ENCODE measurements around the gene UNC13B. TPM values are rescaled to one million over a fixed set of nuclear protein-coding genes. Genes with fewer than 3 reads are reported as not detected.

UNC13B gene
- total RNA-seq, 1 donor from 2014 or later: 30.5 TPM

GRCh38 chr9:35414889-35415288 is 253.1 kb downstream of the UNC13B start:
- Mint-ChIP-seq H3K4me3 (ENCODE audit: unreplicated experiment) (no peak overlapping the region), H3K9me3 (ENCODE audit: unreplicated experiment) (peaks cover 1% of the 10 kb centered on the region), H3K36me3 (ENCODE audit: low read depth, unreplicated experiment) (peaks cover 4% of the 10 kb centered on the region), H3K27me3 (ENCODE audit: low read depth, unreplicated experiment) (peaks cover 6% of the 10 kb centered on the region), H3K27ac (ENCODE audit: unreplicated experiment) (no peak overlapping the region), H3K4me1 (ENCODE audit: low read depth, unreplicated experiment) (no peaks in the 10 kb centered on the region)
- DNase-seq (ENCODE audit: low read depth) (no peak), FAIRE-seq (no peak)
- no peak overlapping the region for H3K9ac ChIP-seq (ENCODE audit: low read length)
- H3K79me2 ChIP-seq (ENCODE audit: insufficient read depth, low read length): no peaks in the 10 kb centered on the region
- TF ChIP-seq EZH2 (IDR thresholded peaks at IDR 0.05; ENCODE audit: insufficient read depth, low read length) (no peak), CTCF (IDR thresholded peaks at IDR 0.05; ENCODE audit: insufficient read depth, low read depth, low read length) (no peak)
- no peak overlapping the region for H3K4me2 ChIP-seq (ENCODE audit: low read length)
- no peaks in the 10 kb centered on the region for H4K20me1 ChIP-seq (ENCODE audit: insufficient read depth, low read length)
- no peaks in the 10 kb centered on the region for H3K27me3 ChIP-seq (ENCODE audit: insufficient read depth, low read length)
- no peak overlapping the region for H2AFZ ChIP-seq (ENCODE audit: low read depth, low read length)
- H3K27ac ChIP-seq (ENCODE audit: low read depth, low read length): no peak overlapping the region
- no peaks in the 10 kb centered on the region for H3K4me1 ChIP-seq (ENCODE audit: insufficient read depth, low read length)
- H3K9me3 ChIP-seq (ENCODE audit: insufficient read depth, low read depth, low read length): no peaks in the 10 kb centered on the region
- no peak overlapping the region for H3K4me3 ChIP-seq (ENCODE audit: insufficient read depth, low read depth, low read length)
- no peaks in the 10 kb centered on the region for H3K36me3 ChIP-seq (ENCODE audit: insufficient read depth, low read length)

- TF ChIP-seq CTCF (IDR thresholded peaks at IDR 0.05; ENCODE audit: insufficient read depth, low read depth, low read length) (no peak), EZH2 (IDR thresholded peaks at IDR 0.05; ENCODE audit: insufficient read depth, low read length) (no peak)
- Histone ChIP-seq H3K27me3 (ENCODE audit: insufficient read depth, low read length) (no peaks in the 10 kb centered on the region), H3K36me3 (ENCODE audit: insufficient read depth, low read length) (no peaks in the 10 kb centered on the region), H4K20me1 (ENCODE audit: insufficient read depth, low read length) (no peaks in the 10 kb centered on the region), H2AFZ (ENCODE audit: low read depth, low read length) (no peak overlapping the region), H3K4me3 (ENCODE audit: insufficient read depth, low read depth, low read length) (no peak overlapping the region), H3K9ac (ENCODE audit: low read length) (no peak overlapping the region), H3K9me3 (ENCODE audit: insufficient read depth, low read depth, low read length) (no peaks in the 10 kb centered on the region), H3K4me2 (ENCODE audit: low read length) (no peak overlapping the region), H3K27ac (ENCODE audit: low read depth, low read length) (no peak overlapping the region), H3K4me1 (ENCODE audit: insufficient read depth, low read length) (no peaks in the 10 kb centered on the region), H3K79me2 (ENCODE audit: insufficient read depth, low read length) (no peaks in the 10 kb centered on the region)
- no peak overlapping the region for H3K4me3 Mint-ChIP-seq (ENCODE audit: unreplicated experiment)
- H3K4me1 Mint-ChIP-seq (ENCODE audit: low read depth, unreplicated experiment): no peaks in the 10 kb centered on the region
- H3K36me3 Mint-ChIP-seq (ENCODE audit: low read depth, unreplicated experiment): peaks cover 4% of the 10 kb centered on the region
- DNase-seq (ENCODE audit: low read depth) (no peak), FAIRE-seq (no peak)
- H3K27me3 Mint-ChIP-seq (ENCODE audit: low read depth, unreplicated experiment): peaks cover 6% of the 10 kb centered on the region
- no peak overlapping the region for H3K27ac Mint-ChIP-seq (ENCODE audit: unreplicated experiment)
- peaks cover 1% of the 10 kb centered on the region for H3K9me3 Mint-ChIP-seq (ENCODE audit: unreplicated experiment)
Measured at GRCh38 chr9:35415402-35416097, 253.7 kb downstream of the UNC13B start.

GRCh38 chr9:35416098-35416427 is 254.3 kb downstream of the UNC13B start:
- FAIRE-seq: no peak
- H3K27ac Mint-ChIP-seq (ENCODE audit: unreplicated experiment): no peak overlapping the region
- Histone ChIP-seq H3K9me3 (ENCODE audit: insufficient read depth, low read depth, low read length) (no peaks in the 10 kb centered on the region), H3K4me1 (ENCODE audit: insufficient read depth, low read length) (no peaks in the 10 kb centered on the region), H3K27ac (ENCODE audit: low read depth, low read length) (no peak overlapping the region), H3K4me3 (ENCODE audit: insufficient read depth, low read depth, low read length) (no peak overlapping the region), H3K36me3 (ENCODE audit: insufficient read depth, low read length) (no peaks in the 10 kb centered on the region), H3K4me2 (ENCODE audit: low read length) (no peak overlapping the region), H3K9ac (ENCODE audit: low read length) (no peak overlapping the region), H4K20me1 (ENCODE audit: insufficient read depth, low read length) (no peaks in the 10 kb centered on the region), H3K27me3 (ENCODE audit: insufficient read depth, low read length) (no peaks in the 10 kb centered on the region), H3K79me2 (ENCODE audit: insufficient read depth, low read length) (no peaks in the 10 kb centered on the region), H2AFZ (ENCODE audit: low read depth, low read length) (no peak overlapping the region)
- DNase-seq (ENCODE audit: low read depth): no peak
- peaks cover 4% of the 10 kb centered on the region for H3K36me3 Mint-ChIP-seq (ENCODE audit: low read depth, unreplicated experiment)
- peaks cover 6% of the 10 kb centered on the region for H3K27me3 Mint-ChIP-seq (ENCODE audit: low read depth, unreplicated experiment)
- peaks cover 1% of the 10 kb centered on the region for H3K9me3 Mint-ChIP-seq (ENCODE audit: unreplicated experiment)
- TF ChIP-seq CTCF (IDR thresholded peaks at IDR 0.05; ENCODE audit: insufficient read depth, low read depth, low read length) (no peak), EZH2 (IDR thresholded peaks at IDR 0.05; ENCODE audit: insufficient read depth, low read length) (no peak)
- no peak overlapping the region for H3K4me3 Mint-ChIP-seq (ENCODE audit: unreplicated experiment)
- no peaks in the 10 kb centered on the region for H3K4me1 Mint-ChIP-seq (ENCODE audit: low read depth, unreplicated experiment)

Data from astrocyte (in vitro differentiated cells and primary cell).